Fibroblast of lung (primary cell): ENCODE data around the gene TANGO6. TPM values are rescaled to one million over a fixed set of nuclear protein-coding genes. Genes with fewer than 3 reads are reported as not detected.
A peak's percentile ranks its signal among the peaks of the same experiment; 100 is the strongest.

ENCODE experiments used
- DNase-seq, 2 donors: peaks; one replicate each; pipeline versions ENCODE4 v3.0.0 to v3.0.0-alpha.2; 2010; ENCODE audit warnings: low read depth in 2 of 2
- H2AFZ ChIP-seq: 2 replicates; pipeline ENCODE4 v1.5.1; 2012; ENCODE audit warnings: low read length, control low read depth, inconsistent platforms
- H3K27ac ChIP-seq: 2 replicates; pipeline ENCODE4 v1.5.1; 2011; ENCODE audit warnings: low read length, control low read depth; ENCODE audit not compliant: insufficient read depth
- H3K27me3 ChIP-seq: 2 replicates; pipeline ENCODE4 v1.5.1; 2011; ENCODE audit warnings: mild to moderate bottlenecking, low read length; ENCODE audit not compliant: control insufficient read depth, insufficient read depth
- H3K36me3 ChIP-seq: 2 replicates; pipeline ENCODE4 v1.5.1; 2011; ENCODE audit warnings: low read length; ENCODE audit not compliant: control insufficient read depth, insufficient read depth
- H3K4me1 ChIP-seq: 2 replicates; pipeline ENCODE4 v1.5.1; 2011; ENCODE audit warnings: low read length; ENCODE audit not compliant: control insufficient read depth, insufficient read depth; ENCODE audit errors: extremely low read depth
- H3K4me2 ChIP-seq: 2 replicates; pipeline ENCODE4 v1.5.1; 2011; ENCODE audit warnings: low read length, control low read depth; ENCODE audit not compliant: insufficient read depth; ENCODE audit errors: extremely low read depth
- H3K4me3 ChIP-seq, 4 experiments: fragments of 200-600 bp in 1 of 4; sonication (generic) in 1 of 4; replicated peaks in 1 of 4; 2 replicates each; pipeline ENCODE4 v1.5.1; 2011 to 2016; ENCODE audit warnings: low read length in 4 of 4, low read depth in 3 of 4, mild to moderate bottlenecking in 3 of 4, control low read depth in 2 of 4, inconsistent platforms in 1 of 4, mixed read lengths in 1 of 4; ENCODE audit not compliant: insufficient read depth in 1 of 4; ENCODE audit errors: control extremely low read depth in 1 of 4
- H3K79me2 ChIP-seq: 2 replicates; pipeline ENCODE4 v1.5.1; 2012; ENCODE audit warnings: mild to moderate bottlenecking, low read length, inconsistent platforms; ENCODE audit not compliant: control insufficient read depth, insufficient read depth
- H3K9ac ChIP-seq: 2 replicates; pipeline ENCODE4 v1.5.1; 2011; ENCODE audit warnings: mild to moderate bottlenecking, low read length, control low read depth; ENCODE audit not compliant: insufficient read depth
- H3K9me3 ChIP-seq: 2 replicates; pipeline ENCODE4 v1.5.1; 2012; ENCODE audit warnings: low read depth, low read length; ENCODE audit not compliant: control insufficient read depth, insufficient read depth
- H4K20me1 ChIP-seq: 2 replicates; pipeline ENCODE4 v1.5.1; 2011; ENCODE audit warnings: low read length; ENCODE audit not compliant: control insufficient read depth, insufficient read depth; ENCODE audit errors: extremely low read depth
- EZH2 ChIP-seq: IDR thresholded peaks from 2 replicates; pipeline ENCODE4 v1.5.1; 2012; ENCODE audit warnings: low read length, control low read depth, mild to moderate bottlenecking; ENCODE audit errors: missing control alignments
- polyA plus RNA-seq, 2 donors: library from polyadenylated mRNA; depleted of rRNA in 1 of 2; stranded (reverse) in 1 of 2; unstranded in 1 of 2; fragments of >200 nt; gene quantifications; 2 replicates each; pipeline ENCODE4 v1.2.1, GENCODE V29; 2011 to 2012; ENCODE audit warnings: missing spikeins in 1 of 2
- total RNA-seq: library from RNA; depleted of rRNA; stranded (reverse); fragments of >200 nt; gene quantifications from 2 replicates; pipeline ENCODE4 v1.2.1, GENCODE V29; 2014
- TF ChIP-seq, protein P1 (sequence below), 2 donors: IDR thresholded peaks in 1 of 2; conservative IDR thresholded peaks in 1 of 2; 1 replicate in 1 of 2; 2 replicates in 1 of 2; pipeline ENCODE4 v1.5.1; 2011 to 2012; ENCODE audit warnings: low read length in 2 of 2, control low read depth in 1 of 2, inconsistent platforms in 1 of 2, low read depth in 1 of 2, mild to moderate bottlenecking in 1 of 2

TANGO6 gene
- total and polyA plus RNA-seq, 2 donors (not counting 1 experiment from before 2014, with no cell fraction given) = 6.5 to 29.9 TPM

DNA sequence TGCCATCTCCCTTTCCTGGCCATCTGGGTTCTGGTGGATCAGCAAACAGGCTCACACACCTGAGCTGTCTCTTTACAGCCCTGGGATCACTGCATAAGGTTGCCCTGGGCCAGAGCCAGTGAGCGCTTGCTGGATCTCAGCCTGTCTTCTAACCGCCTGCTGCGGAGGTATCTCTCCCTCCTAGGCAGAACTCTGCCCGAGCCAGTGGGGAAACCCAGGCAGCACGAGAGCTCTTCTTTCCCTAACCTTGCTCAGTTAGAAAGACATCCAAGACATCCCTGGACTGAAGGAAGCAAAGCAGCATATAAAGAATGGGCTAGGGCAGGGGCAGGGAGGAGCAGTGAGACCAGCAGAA is 268.5 kb downstream of the TANGO6 start:
- DNase-seq = no peak
- Histone ChIP-seq H3K4me2 (no peak overlapping the region), H4K20me1 (no peaks in the 10 kb centered on the region), H3K9ac (no peak overlapping the region), H2AFZ (no peak overlapping the region), H3K36me3 (peaks cover 2% of the 10 kb centered on the region), H3K4me3 (no peak overlapping the region), H3K9me3 (no peaks in the 10 kb centered on the region), H3K27ac (no peak overlapping the region), H3K79me2 (no peaks in the 10 kb centered on the region), H3K4me1 (no peaks in the 10 kb centered on the region), H3K27me3 (no peaks in the 10 kb centered on the region)
- TF ChIP-seq, protein P1, sequence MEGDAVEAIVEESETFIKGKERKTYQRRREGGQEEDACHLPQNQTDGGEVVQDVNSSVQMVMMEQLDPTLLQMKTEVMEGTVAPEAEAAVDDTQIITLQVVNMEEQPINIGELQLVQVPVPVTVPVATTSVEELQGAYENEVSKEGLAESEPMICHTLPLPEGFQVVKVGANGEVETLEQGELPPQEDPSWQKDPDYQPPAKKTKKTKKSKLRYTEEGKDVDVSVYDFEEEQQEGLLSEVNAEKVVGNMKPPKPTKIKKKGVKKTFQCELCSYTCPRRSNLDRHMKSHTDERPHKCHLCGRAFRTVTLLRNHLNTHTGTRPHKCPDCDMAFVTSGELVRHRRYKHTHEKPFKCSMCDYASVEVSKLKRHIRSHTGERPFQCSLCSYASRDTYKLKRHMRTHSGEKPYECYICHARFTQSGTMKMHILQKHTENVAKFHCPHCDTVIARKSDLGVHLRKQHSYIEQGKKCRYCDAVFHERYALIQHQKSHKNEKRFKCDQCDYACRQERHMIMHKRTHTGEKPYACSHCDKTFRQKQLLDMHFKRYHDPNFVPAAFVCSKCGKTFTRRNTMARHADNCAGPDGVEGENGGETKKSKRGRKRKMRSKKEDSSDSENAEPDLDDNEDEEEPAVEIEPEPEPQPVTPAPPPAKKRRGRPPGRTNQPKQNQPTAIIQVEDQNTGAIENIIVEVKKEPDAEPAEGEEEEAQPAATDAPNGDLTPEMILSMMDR (conservative IDR thresholded peaks at IDR 0.05 in 1 of 2, IDR thresholded peaks at IDR 0.05 in 1 of 2; ENCODE audit: low read depth in 1 of 2, low read length in 2 of 2) = no peak
- TF ChIP-seq EZH2 = no peak

DNA sequence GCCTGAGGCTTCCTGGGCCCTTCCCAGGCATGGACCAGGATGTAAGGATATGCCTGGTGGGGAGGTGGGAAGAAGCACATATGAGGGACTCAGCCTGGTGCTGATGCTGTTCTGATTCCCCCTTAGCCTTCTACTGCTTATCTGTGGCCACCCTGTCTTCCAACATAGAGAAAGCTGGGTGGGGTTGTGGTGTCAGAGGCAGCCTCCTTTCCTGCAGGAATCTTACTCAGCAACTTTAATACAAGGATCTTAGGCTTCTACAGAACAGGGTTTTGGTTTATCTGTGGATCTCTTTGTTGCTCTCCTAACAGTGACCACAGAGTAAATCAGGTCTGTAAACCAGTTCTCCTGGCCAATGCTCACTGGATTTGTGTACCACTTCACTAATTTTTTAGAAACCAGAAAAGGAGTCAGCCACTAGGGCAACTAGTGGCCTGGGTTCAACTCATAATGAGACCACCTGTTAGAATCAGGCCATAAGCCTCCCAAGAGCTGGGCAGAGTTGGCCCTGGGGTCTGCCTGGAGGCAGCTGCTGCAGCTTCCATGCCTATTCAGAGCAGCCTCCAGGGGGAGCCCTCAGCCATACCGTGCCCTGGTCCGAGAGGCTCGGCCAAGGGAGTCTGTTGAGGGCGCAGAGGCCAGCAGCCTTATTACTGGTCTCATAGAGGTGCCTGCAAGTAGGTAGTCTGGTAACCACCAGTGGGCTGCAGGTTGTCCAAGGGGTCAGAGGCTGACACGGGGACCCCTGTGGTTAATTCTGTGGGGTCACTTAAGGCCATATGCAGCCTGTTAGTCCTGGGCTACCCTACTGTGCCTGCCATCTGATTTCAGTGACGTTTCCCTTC is 269.2 kb downstream of the TANGO6 start:
- Histone ChIP-seq H3K36me3 (peaks cover 4% of the 10 kb centered on the region), H3K9me3 (no peaks in the 10 kb centered on the region), H4K20me1 (no peaks in the 10 kb centered on the region), H3K4me1 (no peaks in the 10 kb centered on the region), H3K27me3 (no peaks in the 10 kb centered on the region), H3K9ac (no peak overlapping the region), H2AFZ (no peak overlapping the region), H3K79me2 (no peaks in the 10 kb centered on the region), H3K4me2 (no peak overlapping the region), H3K4me3 (no peak overlapping the region), H3K27ac (no peak overlapping the region)
- TF ChIP-seq, protein P1 (conservative IDR thresholded peaks at IDR 0.05 in 1 of 2, IDR thresholded peaks at IDR 0.05 in 1 of 2; ENCODE audit: low read depth in 1 of 2, low read length in 2 of 2) = peak; percentile 62 to 73
- no peak for TF ChIP-seq EZH2
- DNase-seq = peak in 1 of 2 donors; percentile 38

DNA sequence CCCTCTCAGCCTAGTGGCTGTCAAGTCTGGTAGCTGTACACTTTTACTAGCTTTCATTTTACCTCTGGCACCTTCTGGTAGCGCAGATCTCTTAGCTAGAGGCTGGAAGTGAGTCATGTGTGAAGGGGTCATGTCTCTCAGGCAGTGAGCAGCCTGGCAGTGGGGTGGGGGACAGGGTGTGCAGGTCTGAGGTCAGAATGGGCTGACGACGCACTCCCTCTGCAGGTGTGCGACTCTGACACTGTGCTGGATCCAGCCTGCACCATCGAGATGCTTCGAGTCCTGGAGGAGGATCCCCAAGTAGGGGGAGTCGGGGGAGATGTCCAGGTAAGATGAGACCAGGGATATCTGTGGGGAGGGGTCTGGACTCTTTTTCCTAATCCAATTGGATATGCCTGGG is 269.9 kb downstream of the TANGO6 start:
- no peak for TF ChIP-seq EZH2
- TF ChIP-seq, protein P1 (conservative IDR thresholded peaks at IDR 0.05 in 1 of 2, IDR thresholded peaks at IDR 0.05 in 1 of 2; ENCODE audit: low read depth in 1 of 2, low read length in 2 of 2) = no peak
- H3K79me2 ChIP-seq = no peaks in the 10 kb centered on the region
- H3K4me1 ChIP-seq = no peaks in the 10 kb centered on the region
- H3K36me3 ChIP-seq = peaks cover 4% of the 10 kb centered on the region
- H4K20me1 ChIP-seq = no peaks in the 10 kb centered on the region
- DNase-seq = no peak
- H3K4me2 ChIP-seq = no peak overlapping the region
- no peak overlapping the region for H3K9ac ChIP-seq
- H3K4me3 ChIP-seq = no peak overlapping the region
- H3K9me3 ChIP-seq = no peaks in the 10 kb centered on the region
- no peaks in the 10 kb centered on the region for H3K27me3 ChIP-seq
- H3K27ac ChIP-seq = no peak overlapping the region
- H2AFZ ChIP-seq = no peak overlapping the region
